Fibroblast of mammary gland (primary cell): ENCODE results near the gene FHIT.

Experiments
- DNase-seq: peaks from one replicate; pipeline ENCODE4 v3.0.0-alpha.2; 2010; ENCODE audit warnings: low read depth
- H3K4me3 ChIP-seq: 2 replicates; pipeline ENCODE4 v1.5.1; 2011; ENCODE audit warnings: low read depth, mild to moderate bottlenecking, low read length, moderate library complexity; ENCODE audit not compliant: control insufficient read depth
- TF ChIP-seq, protein P1 (sequence below): conservative IDR thresholded peaks from 2 replicates; pipeline ENCODE4 v1.5.1; 2011; ENCODE audit warnings: low read depth, low read length, inconsistent platforms; ENCODE audit not compliant: control insufficient read depth, insufficient read depth

Gene FHIT

GRCh38 chr3:59798372-59799086, 1452.7 kb downstream of the FHIT start:
- TF ChIP-seq, protein P1, sequence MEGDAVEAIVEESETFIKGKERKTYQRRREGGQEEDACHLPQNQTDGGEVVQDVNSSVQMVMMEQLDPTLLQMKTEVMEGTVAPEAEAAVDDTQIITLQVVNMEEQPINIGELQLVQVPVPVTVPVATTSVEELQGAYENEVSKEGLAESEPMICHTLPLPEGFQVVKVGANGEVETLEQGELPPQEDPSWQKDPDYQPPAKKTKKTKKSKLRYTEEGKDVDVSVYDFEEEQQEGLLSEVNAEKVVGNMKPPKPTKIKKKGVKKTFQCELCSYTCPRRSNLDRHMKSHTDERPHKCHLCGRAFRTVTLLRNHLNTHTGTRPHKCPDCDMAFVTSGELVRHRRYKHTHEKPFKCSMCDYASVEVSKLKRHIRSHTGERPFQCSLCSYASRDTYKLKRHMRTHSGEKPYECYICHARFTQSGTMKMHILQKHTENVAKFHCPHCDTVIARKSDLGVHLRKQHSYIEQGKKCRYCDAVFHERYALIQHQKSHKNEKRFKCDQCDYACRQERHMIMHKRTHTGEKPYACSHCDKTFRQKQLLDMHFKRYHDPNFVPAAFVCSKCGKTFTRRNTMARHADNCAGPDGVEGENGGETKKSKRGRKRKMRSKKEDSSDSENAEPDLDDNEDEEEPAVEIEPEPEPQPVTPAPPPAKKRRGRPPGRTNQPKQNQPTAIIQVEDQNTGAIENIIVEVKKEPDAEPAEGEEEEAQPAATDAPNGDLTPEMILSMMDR = no peak
- no peak for DNase-seq
- H3K4me3 ChIP-seq = no peak overlapping the region

DNA sequence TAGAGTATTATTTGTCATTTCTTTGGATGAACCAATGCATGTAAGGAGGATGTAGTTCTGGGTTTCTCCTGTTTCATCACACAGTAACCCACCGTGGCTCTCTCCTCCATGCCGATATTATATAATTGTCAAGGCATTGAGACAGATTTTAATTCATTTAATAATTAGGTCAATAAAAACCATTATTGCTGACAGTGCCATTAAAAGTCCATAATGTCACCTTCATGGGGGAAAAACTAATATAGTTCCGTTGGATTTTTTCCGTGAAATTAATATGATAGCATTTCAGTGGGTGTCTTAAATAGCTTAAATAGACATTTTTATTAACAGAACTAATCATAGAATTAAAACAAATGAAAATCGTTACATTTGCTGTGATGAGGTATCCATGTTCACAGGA, 1453.7 kb downstream of the FHIT start:
- no peak overlapping the region for H3K4me3 ChIP-seq
- TF ChIP-seq, protein P1 = no peak
- DNase-seq = no peak

DNA sequence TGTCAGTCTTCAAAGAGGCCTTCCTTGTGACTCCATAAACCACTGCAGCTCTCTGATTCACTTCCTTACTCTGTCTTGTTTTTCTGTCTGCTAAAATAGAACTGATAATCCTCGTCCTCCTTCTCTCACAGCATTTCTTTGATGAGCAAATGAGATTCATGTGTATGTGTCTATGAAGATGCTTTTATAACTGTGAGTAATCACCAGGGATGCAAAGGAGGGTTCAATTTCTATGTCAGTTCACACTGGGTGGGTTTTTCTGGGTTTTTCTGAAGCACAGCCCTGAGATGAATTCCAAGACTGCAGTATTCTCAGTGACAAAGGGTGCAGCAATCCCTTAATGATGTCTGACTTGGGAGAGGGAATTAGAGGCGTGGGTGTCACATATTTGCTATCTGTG, 1454.8 kb downstream of the FHIT start:
- TF ChIP-seq, protein P1 = no peak
- H3K4me3 ChIP-seq = no peak overlapping the region

GRCh38 chr3:59795756-59796155, 1455.5 kb downstream of the FHIT start:
- H3K4me3 ChIP-seq = no peak overlapping the region
- DNase-seq = no peak
- TF ChIP-seq, protein P1 = no peak

More for the DNA sequence above, 1454.8 kb downstream of the FHIT start:
- DNase-seq = no peak

GRCh38 chr3:59793976-59794375, 1457.3 kb downstream of the FHIT start:
- DNase-seq = no peak
- TF ChIP-seq, protein P1 = no peak
- H3K4me3 ChIP-seq = no peak overlapping the region

GRCh38 chr3:59791774-59792308, 1459.4 kb downstream of the FHIT start:
- TF ChIP-seq, protein P1 = no peak
- DNase-seq = peak; percentile 29
- no peak overlapping the region for H3K4me3 ChIP-seq
